GM18508 (cell line): ENCODE data around the gene PGAM4.
"Not testable (repeated sequence)": the region's sequence is repeated elsewhere in the genome, so short reads cannot be mapped to it uniquely, and the experiment has no call there.

Experiments
- ATAC-seq: cut with Tn5 transposase; IDR thresholded peaks from one replicate; pipeline ENCODE4 v1.9.1; 2021; ENCODE audit warnings: moderate number of reproducible peaks; ENCODE audit not compliant: insufficient read depth, unreplicated experiment

The PGAM4 gene

DNA sequence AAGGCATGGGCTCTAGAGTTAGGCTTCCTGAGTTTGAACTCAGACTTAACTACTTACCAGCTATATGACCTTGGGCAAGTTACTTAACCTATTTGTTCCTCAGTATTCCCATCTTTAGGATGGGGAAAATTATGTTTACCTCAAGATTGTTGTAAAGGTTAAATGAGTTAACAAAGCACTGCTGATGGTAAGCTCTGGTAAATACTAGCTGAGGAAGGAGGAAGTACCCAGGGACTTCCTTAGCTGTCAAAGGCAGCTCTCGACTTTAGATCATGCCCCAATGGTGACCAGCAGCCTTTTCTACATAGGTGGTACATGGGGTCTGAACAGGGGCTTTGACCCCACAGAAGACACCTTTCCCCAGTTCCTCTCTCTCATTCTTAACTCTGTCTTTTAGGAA lies 38.9 kb downstream of the PGAM4 start:
- no peak for ATAC-seq

DNA sequence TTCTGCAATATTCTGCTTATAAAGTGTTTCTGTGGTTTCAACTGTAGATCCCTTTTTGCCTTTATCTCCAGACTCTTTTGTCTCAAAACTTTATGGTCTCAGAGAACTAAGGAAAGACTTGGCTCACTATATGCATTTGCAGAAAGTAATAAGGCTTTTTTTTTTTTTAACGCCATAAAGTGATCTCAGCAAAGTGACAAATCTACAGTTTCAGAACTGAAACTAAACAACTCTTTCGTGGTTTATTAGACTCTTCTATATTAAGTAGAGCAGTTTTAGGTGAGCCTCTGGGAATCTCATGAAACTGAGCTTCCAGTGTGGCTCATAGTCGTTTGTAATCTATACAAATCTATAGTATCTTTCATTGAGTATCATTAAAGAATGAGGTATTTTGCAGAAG lies 43.7 kb downstream of the PGAM4 start:
- no peak for ATAC-seq

DNA sequence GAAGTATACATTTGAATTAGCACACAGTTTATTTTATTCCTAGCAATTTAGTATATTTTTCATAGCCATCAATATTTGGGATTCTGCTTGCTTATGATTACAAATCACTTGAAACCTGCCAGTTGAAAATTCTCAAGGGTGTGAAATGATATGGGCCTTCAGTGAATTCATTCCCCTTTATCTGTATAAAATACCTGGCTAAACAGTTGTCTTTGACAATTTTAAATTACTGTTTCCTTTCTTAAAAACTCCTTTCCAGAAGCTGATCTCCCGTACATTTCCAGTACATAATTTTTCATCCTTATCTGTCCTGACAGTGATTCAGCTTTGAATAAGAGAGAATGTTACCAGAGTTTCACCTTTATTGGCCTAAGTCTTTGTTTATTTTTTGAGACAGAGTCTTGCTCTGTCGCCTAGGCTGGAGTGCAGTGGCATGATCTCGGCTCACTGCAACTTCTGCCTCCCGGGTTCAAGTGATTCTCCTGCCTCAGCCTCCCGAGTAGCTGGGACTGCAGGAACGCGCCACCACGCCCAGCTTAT lies 45.0 kb downstream of the PGAM4 start:
- ATAC-seq: no peak

DNA sequence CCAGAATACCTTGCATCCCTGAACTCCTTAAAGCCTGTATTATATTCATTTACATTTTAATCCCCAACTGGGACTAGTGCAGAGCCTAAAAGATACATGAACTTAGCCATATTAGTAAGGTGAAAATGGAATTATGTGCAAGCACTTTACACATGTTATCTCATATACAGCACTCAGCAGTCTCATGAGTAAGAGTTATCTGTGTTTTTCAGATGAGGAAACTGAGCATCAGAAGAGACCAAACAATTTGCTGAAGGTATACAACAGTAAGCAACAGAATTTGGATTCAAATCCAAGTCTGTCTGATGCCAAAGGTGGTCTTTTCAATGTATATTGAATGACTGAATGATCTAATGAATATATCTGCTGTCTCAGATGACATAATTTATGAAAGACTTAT lies 46.7 kb downstream of the PGAM4 start:
- no peak for ATAC-seq

DNA sequence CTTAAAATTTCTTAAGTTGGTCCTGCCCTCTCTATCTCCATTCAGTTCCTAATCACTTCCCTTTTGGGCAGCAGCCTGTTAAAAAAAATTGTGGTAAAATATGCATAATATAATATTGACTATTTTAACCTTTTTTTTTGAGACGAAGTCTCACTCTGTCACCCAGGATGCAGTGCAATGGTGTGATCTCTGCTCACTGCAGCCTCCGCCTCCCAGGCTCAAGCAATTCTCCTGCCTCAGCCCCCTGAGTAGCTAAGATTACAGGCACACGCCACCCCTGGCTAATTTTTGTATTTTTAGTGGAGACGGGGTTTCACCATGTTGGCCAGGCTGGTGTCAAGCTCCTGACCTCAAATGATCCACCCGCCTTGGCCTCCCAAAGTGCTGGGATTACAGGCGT lies 50.1 kb downstream of the PGAM4 start:
- not testable (repeated sequence) for ATAC-seq

DNA sequence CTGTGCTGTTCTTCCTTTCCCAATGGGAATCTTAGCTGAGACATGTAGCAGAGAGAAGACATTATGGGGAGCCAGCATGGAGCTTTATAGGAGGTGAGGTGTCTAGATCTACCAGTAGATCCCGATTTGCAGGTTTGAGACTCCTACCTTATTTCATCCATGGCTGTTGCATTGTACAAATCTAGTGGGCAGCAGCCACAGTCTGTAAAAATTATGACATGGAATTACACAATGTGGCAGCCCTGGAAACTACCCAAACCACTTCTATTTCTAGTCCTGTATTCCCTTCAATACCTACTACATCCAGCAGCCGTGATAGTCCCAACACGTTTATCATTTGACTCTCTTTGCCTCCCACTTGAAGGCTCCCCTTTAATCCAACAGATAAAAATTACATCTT lies 50.9 kb downstream of the PGAM4 start:
- ATAC-seq: no peak
